H9 (cell line): ENCODE results near the gene C10orf95. TPM values are rescaled to one million over a fixed set of nuclear protein-coding genes. Genes with fewer than 3 reads are reported as not detected.

Source experiments
- DNase-seq: peaks from one replicate; pipeline ENCODE4 v3.0.0-alpha.2; 2017
- H2AFZ ChIP-seq: one replicate; pipeline ENCODE4 v1.6.1; 2013; ENCODE audit warnings: mild to moderate bottlenecking, low read length, control low read depth, moderate library complexity
- H2AK5ac ChIP-seq: 2 replicates; pipeline ENCODE4 v1.6.1; 2013; ENCODE audit warnings: low read length, control low read depth, mixed read lengths; ENCODE audit not compliant: insufficient read length
- H2BK120ac ChIP-seq: one replicate; pipeline ENCODE4 v1.6.1; 2013; ENCODE audit warnings: low read depth, mild to moderate bottlenecking, low read length, control low read depth, inconsistent platforms; ENCODE audit not compliant: poor library complexity, severe bottlenecking
- H2BK12ac ChIP-seq: 2 replicates; pipeline ENCODE4 v1.6.1; 2013; ENCODE audit warnings: low read length, control low read depth, mixed read lengths, low read depth; ENCODE audit not compliant: insufficient read length
- H2BK15ac ChIP-seq: 2 replicates; pipeline ENCODE4 v1.6.1; 2013; ENCODE audit warnings: low read depth, low read length, control low read depth
- H2BK20ac ChIP-seq: one replicate; pipeline ENCODE4 v1.6.1; 2013; ENCODE audit warnings: low read depth, mild to moderate bottlenecking, low read length, control low read depth, inconsistent platforms; ENCODE audit not compliant: poor library complexity, severe bottlenecking
- H2BK5ac ChIP-seq: 2 replicates; pipeline ENCODE4 v1.6.1; 2013; ENCODE audit warnings: low read length, control low read depth, mixed read lengths; ENCODE audit not compliant: insufficient read length
- H3K14ac ChIP-seq: 2 replicates; pipeline ENCODE4 v1.6.1; 2013; ENCODE audit warnings: low read length, control low read depth; ENCODE audit not compliant: insufficient read depth
- H3K18ac ChIP-seq: 2 replicates; pipeline ENCODE4 v1.6.1; 2013; ENCODE audit warnings: low read depth, mild to moderate bottlenecking, mixed read lengths, low read length, control low read depth; ENCODE audit not compliant: insufficient read length
- H3K23ac ChIP-seq: 2 replicates; pipeline ENCODE4 v1.6.1; 2013; ENCODE audit warnings: low read length, control low read depth, mixed read lengths, low read depth; ENCODE audit not compliant: insufficient read length
- H3K23me2 ChIP-seq: 2 replicates; pipeline ENCODE4 v1.6.1; 2013; ENCODE audit warnings: low read depth, mild to moderate bottlenecking, mixed read lengths, low read length, control low read depth; ENCODE audit not compliant: insufficient read length, poor library complexity, severe bottlenecking
- H3K27ac ChIP-seq: 2 replicates; pipeline ENCODE4 v1.5.1; 2013; ENCODE audit warnings: low read length, control low read depth, mixed read lengths, low read depth; ENCODE audit not compliant: insufficient read length
- H3K27me3 ChIP-seq: 2 replicates; pipeline ENCODE4 v1.6.1; 2013; ENCODE audit warnings: low read length, control low read depth, inconsistent platforms; ENCODE audit not compliant: insufficient read depth
- H3K4ac ChIP-seq: 2 replicates; pipeline ENCODE4 v1.6.1; 2013; ENCODE audit warnings: low read depth, mild to moderate bottlenecking, control low read depth, inconsistent platforms, low read length, moderate library complexity
- H3K4me1 ChIP-seq: 2 replicates; pipeline ENCODE4 v1.6.1; 2013; ENCODE audit warnings: low read length, control low read depth, inconsistent platforms; ENCODE audit not compliant: insufficient read depth
- H3K4me2 ChIP-seq: 2 replicates; pipeline ENCODE4 v1.6.1; 2013; ENCODE audit warnings: low read length, control low read depth, mixed read lengths; ENCODE audit not compliant: insufficient read length, insufficient read depth
- H3K56ac ChIP-seq: 2 replicates; pipeline ENCODE4 v1.6.1; 2013; ENCODE audit warnings: low read depth, mild to moderate bottlenecking, mixed read lengths, low read length, control low read depth; ENCODE audit not compliant: insufficient read length
- H3K79me1 ChIP-seq: 2 replicates; pipeline ENCODE4 v1.6.1; 2013; ENCODE audit warnings: low read depth, mild to moderate bottlenecking, moderate library complexity, low read length, control low read depth, inconsistent platforms; ENCODE audit not compliant: insufficient read depth, poor library complexity, severe bottlenecking
- H3K79me2 ChIP-seq: 2 replicates; pipeline ENCODE4 v1.6.1; 2013; ENCODE audit warnings: low read length, control low read depth, inconsistent platforms; ENCODE audit not compliant: insufficient read depth
- H3K9ac ChIP-seq: 2 replicates; pipeline ENCODE4 v1.6.1; 2013; ENCODE audit warnings: low read length, control low read depth, mixed read lengths; ENCODE audit not compliant: insufficient read length; ENCODE audit errors: extremely low read depth
- H3K9me3 ChIP-seq: one replicate; pipeline ENCODE4 v1.6.1; 2013; ENCODE audit warnings: low read depth, low read length, inconsistent platforms; ENCODE audit not compliant: control insufficient read depth
- H3T11ph ChIP-seq: one replicate; pipeline ENCODE4 v1.6.1; 2013; ENCODE audit warnings: mild to moderate bottlenecking, low read length, control low read depth, inconsistent platforms
- H4K20me1 ChIP-seq: one replicate; pipeline ENCODE4 v1.6.1; 2013; ENCODE audit not compliant: control insufficient read depth, insufficient read length, insufficient read depth
- H4K5ac ChIP-seq: 2 replicates; pipeline ENCODE4 v1.6.1; 2013; ENCODE audit warnings: low read depth, mild to moderate bottlenecking, mixed read lengths, low read length, control low read depth; ENCODE audit not compliant: insufficient read length
- H4K8ac ChIP-seq: replicated peaks from 2 replicates; pipeline ENCODE4 v1.6.1; 2013; ENCODE audit warnings: low read length, control low read depth, mixed read lengths, low read depth; ENCODE audit not compliant: insufficient read length
- H4K91ac ChIP-seq: 2 replicates; pipeline ENCODE4 v1.6.1; 2013; ENCODE audit warnings: low read depth, mild to moderate bottlenecking, moderate library complexity, mixed read lengths, low read length, control low read depth; ENCODE audit not compliant: insufficient read length
- H3K27ac Mint-ChIP-seq, 3 experiments: 2 replicates in 2 of 3; 3 replicates in 1 of 3; pipeline ENCODE4 v1.8.0; 2020 to 2021; ENCODE audit warnings: mixed read lengths in 3 of 3, mild to moderate bottlenecking in 1 of 3, moderate library complexity in 1 of 3
- H3K27me3 Mint-ChIP-seq: 2 replicates; pipeline ENCODE4 v1.8.0; 2021; ENCODE audit warnings: low read depth, mild to moderate bottlenecking, moderate library complexity, mixed read lengths
- H3K36me3 Mint-ChIP-seq, 3 experiments: 2 replicates in 2 of 3; 3 replicates in 1 of 3; pipeline ENCODE4 v1.8.0; 2020 to 2021; ENCODE audit warnings: low read depth in 3 of 3, mixed read lengths in 3 of 3; ENCODE audit not compliant: insufficient read depth in 1 of 3
- H3K4me1 Mint-ChIP-seq, 2 experiments: 2 replicates each; pipeline ENCODE4 v1.8.0; 2020; ENCODE audit warnings: mixed read lengths in 2 of 2
- H3K4me3 Mint-ChIP-seq, 2 experiments: 2 replicates in 1 of 2; 3 replicates in 1 of 2; pipeline ENCODE4 v1.8.0; 2020 to 2021; ENCODE audit warnings: mild to moderate bottlenecking in 2 of 2, mixed read lengths in 2 of 2, moderate library complexity in 1 of 2
- H3K9me3 Mint-ChIP-seq, 2 experiments: 2 replicates in 1 of 2; 3 replicates in 1 of 2; pipeline ENCODE4 v1.8.0; 2020; ENCODE audit warnings: mild to moderate bottlenecking in 2 of 2, mixed read lengths in 2 of 2, moderate library complexity in 1 of 2
- CTCF ChIP-seq: fragments of 200-600 bp; sonication (generic); conservative IDR thresholded peaks from 3 replicates; pipeline ENCODE4 v1.8.0; 2021; ENCODE audit warnings: antibody characterized with exemption, mild to moderate bottlenecking
- WGBS: extraction: QIAGEN DNeasy Blood & Tissue Kit; methylation state at CpG from one replicate; pipeline ENCODE4 v1.1.7; 2013; ENCODE audit warnings: missing lambda C conversion rate, low lambda C conversion rate, mixed read lengths; ENCODE audit not compliant: insufficient read length; ENCODE audit errors: extremely low coverage; 5-methylcytosine and 5-hydroxymethylcytosine counted together
- total RNA-seq: library from RNA; stranded (reverse); gene quantifications from 2 replicates; pipeline ENCODE4 v1.2.1, GENCODE V29; 2021

Gene C10orf95
- total RNA-seq, 1 experiment from 2014 or later, result not detected

GRCh38 chr10:102434394-102435132, 16.8 kb downstream of the C10orf95 start:
- Histone ChIP-seq H4K5ac (no peak overlapping the region), H3K56ac (no peak overlapping the region), H3K14ac (no peak overlapping the region), H3K23ac (no peak overlapping the region), H2BK12ac (no peak overlapping the region), H3K9ac (no peak overlapping the region), H3K27me3 (peaks cover 29% of the 10 kb centered on the region; the same call in 1 of the 2 replicates), H3K18ac (no peak overlapping the region), H2BK120ac (no peak overlapping the region), H2AFZ (no peak overlapping the region), H4K8ac (no peak overlapping the region), H3K27ac (no peak overlapping the region), H3K79me2 (no peaks in the 10 kb centered on the region), H3K4me1 (peaks cover 5% of the 10 kb centered on the region; the same call in 1 of the 2 replicates), H4K91ac (no peak overlapping the region), H3K23me2 (peaks cover 9% of the 10 kb centered on the region), H3K79me1 (no peaks in the 10 kb centered on the region), H2BK5ac (no peak overlapping the region), H3K4ac (no peak overlapping the region), H3K9me3 (no peaks in the 10 kb centered on the region), H4K20me1 (no peaks in the 10 kb centered on the region), H2AK5ac (no peak overlapping the region), H2BK20ac (no peak overlapping the region), H3K4me2 (no peak overlapping the region), H2BK15ac (no peak overlapping the region), H3T11ph (no peak overlapping the region)
- H3K36me3 Mint-ChIP-seq, result 0 out of 7 replicates have a peak, but pooled peaks cover 0 to 1% (median 0%) of the 10 kb centered on the region in 3 experiments
- no peak for DNase-seq
- peaks cover 16 to 34% of the 10 kb centered on the region in 2 experiments for H3K4me1 Mint-ChIP-seq
- no peaks in the 10 kb centered on the region; a peak in 1 of 5 replicates for H3K9me3 Mint-ChIP-seq
- H3K27ac Mint-ChIP-seq, result no peak overlapping the region
- peaks cover 62% of the 10 kb centered on the region for H3K27me3 Mint-ChIP-seq
- no CpG with 5 or more reads among the region's 9 CpGs for WGBS
- peak overlapping the region in 1 of 2 experiments; percentile 78; a peak in 2 of 5 replicates for H3K4me3 Mint-ChIP-seq
- TF ChIP-seq CTCF, result no peak
